Psoas muscle (tissue), 8 donors: ENCODE measurements around the gene CCNK. TPM values are rescaled to one million over a fixed set of nuclear protein-coding genes. Genes with fewer than 3 reads are reported as not detected.

Experiments
- ATAC-seq, 4 donors: fragments of 200-7000 bp; cut with Tn5 transposase; one replicate each; pipeline ENCODE4 v1.9.1; 2020; ENCODE audit warnings: moderate library complexity in 3 of 4, mild to moderate bottlenecking in 2 of 4
- DNase-seq, 2 donors: peaks; one replicate each; pipeline ENCODE4 v3.0.0-alpha.2; 2020
- H3K27ac ChIP-seq: fragments of 200-600 bp; one replicate; pipeline ENCODE4 v1.8.0; 2022
- H3K27me3 ChIP-seq, 3 donors: fragments of 200-600 bp in 1 of 3; one replicate each; pipeline versions ENCODE4 v1.6.1 to v1.8.0; 2013 to 2022; ENCODE audit warnings: low read length in 2 of 3, mild to moderate bottlenecking in 2 of 3, moderate library complexity in 1 of 3; ENCODE audit not compliant: insufficient read depth in 3 of 3
- H3K36me3 ChIP-seq, 2 donors: fragments of 200-600 bp in 1 of 2; one replicate each; pipeline versions ENCODE4 v1.6.1 to v1.8.0; 2013 to 2022; ENCODE audit warnings: low read depth in 1 of 2, mild to moderate bottlenecking in 1 of 2, moderate library complexity in 1 of 2; ENCODE audit not compliant: insufficient read depth in 1 of 2
- H3K4me1 ChIP-seq: fragments of 200-600 bp; one replicate; pipeline ENCODE4 v1.8.0; 2022
- H3K4me3 ChIP-seq: fragments of 200-600 bp; one replicate; pipeline ENCODE4 v1.8.0; 2022; ENCODE audit warnings: mild to moderate bottlenecking
- H3K9me3 ChIP-seq: fragments of 200-600 bp; one replicate; pipeline ENCODE4 v1.8.0; 2022
- WGBS, 3 donors: extraction: QIAGEN DNeasy Blood & Tissue Kit; methylation state at CpG; one replicate each; pipeline versions ENCODE4 v1.1.6 to v1.1.7; 2013; 5-methylcytosine and 5-hydroxymethylcytosine counted together
- intact Hi-C, 2 donors: fragments of 100-400 bp; cut with DNase I; formaldehyde crosslinking; loops; one replicate each; pipeline versions ENCODE4 v1.11.0 to v1.14.2; 2022
- polyA plus RNA-seq, 3 donors: library from polyadenylated mRNA; stranded (reverse); fragments of 200-250 nt; gene quantifications; one replicate each; pipeline ENCODE4 v1.2.3, GENCODE V29; 2013
- total RNA-seq, 4 donors: library from RNA; stranded (reverse); fragmentation: NEBNext Ultra II Directional in 2 of 4; extraction: Animal tissue kit (Norgen Biotek cat#: 25700) in 2 of 4; gene quantifications; one replicate each; pipeline versions ENCODE4 v1.2.1 to v1.2.4, GENCODE V29; 2021 to 2023
- TF ChIP-seq, protein P1 (sequence below): fragments of 200-600 bp; IDR thresholded peaks from one replicate; pipeline ENCODE4 v1.8.0; 2022; ENCODE audit warnings: antibody characterized with exemption
- donor health status: healthy with polysubstance abuse.
- donor health status: DM: no; HTN: no; CAD: no; lungs with moderate emphysema.
- donor health status: Bipolar disorder and iron deficiency.
- donor health status: healthy.
- donor health status: DM: yes; HTN: yes; CAD: no.
- donor health status: DM: no; HTN: no; CAD: no.
- donor health status: DM: no; HTN: no; CAD: no.
- donor health status: DM: yes; HTN: yes; CAD: no.

Gene CCNK
- total and polyA plus RNA-seq, 7 donors, result 17.6 to 53.2 (median 39.8) TPM

DNA sequence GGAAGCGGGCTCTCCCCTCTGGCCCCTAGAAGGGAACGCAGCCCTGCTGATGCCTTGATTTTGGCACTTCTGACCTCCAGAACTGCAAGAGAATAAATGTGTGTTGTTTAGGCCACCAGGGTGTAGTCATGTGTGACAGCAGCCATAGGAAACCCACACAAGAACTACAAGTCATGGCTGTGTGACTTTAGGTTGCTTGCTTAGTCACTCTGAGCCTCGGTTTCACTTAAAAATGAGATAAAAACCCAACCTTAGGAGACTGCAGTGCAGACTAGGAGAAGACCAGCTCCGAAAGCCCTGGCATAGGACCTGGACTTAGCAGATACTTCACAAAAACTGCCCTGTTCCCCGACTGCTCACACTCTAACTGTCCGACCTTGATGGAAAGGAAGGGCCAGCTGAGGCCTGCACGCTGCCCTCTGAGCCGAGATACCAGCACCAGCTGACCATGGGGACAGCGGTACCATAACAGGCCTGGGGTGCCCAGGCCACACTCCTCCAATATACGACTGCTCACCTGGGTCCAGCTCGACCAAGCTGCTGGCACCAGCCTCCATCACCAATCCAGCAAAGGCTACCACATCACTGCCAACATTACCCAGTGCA lies 69.3 kb downstream of the CCNK start:
- no peak for DNase-seq

DNA sequence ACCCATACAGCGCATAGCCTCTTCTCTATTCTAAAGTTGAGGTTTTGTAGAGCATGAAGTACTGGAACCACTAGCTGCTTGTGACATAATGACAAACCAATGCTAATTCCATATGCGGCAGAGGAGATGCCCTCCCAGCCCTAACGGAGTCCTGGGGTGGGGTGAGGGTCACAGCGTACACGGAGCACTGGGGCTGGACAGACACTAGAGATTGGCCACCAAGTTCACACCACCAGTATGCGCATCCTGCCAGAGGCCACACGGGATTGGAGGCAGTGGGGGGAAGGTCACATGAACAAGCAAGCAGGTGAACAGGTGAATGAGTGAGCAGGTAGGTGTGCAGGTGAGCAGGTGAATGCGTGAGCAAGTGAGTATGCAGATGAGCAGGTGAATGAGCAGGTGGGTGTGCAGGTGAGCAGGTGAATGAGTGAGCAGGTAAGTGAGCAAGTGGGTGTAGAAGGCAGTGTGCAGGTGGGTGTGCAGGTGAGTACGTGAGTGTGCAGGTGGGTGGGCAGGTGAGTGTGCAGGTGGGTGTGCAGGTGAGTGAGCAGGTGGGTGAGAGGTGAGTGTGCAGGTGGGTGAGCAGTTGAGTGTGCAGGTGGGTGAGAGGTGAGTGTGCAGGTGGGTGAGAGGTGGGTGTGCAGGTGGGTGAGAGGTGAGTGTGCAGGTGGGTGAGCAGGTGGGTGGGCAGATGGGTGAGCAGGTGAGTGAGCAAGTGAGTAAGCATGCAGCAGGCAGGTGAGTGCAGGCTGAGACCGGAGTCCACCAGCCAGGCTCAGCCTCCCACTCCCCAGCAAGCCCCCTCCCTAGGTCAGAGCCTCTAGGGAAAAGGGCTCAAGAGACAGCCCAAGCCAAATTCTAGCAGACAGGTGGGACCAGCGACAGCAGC lies 70.1 kb downstream of the CCNK start:
- no peak for ATAC-seq
- H3K36me3 ChIP-seq, result no peaks in the 10 kb centered on the region
- DNase-seq, result no peak
- TF ChIP-seq, protein P1, sequence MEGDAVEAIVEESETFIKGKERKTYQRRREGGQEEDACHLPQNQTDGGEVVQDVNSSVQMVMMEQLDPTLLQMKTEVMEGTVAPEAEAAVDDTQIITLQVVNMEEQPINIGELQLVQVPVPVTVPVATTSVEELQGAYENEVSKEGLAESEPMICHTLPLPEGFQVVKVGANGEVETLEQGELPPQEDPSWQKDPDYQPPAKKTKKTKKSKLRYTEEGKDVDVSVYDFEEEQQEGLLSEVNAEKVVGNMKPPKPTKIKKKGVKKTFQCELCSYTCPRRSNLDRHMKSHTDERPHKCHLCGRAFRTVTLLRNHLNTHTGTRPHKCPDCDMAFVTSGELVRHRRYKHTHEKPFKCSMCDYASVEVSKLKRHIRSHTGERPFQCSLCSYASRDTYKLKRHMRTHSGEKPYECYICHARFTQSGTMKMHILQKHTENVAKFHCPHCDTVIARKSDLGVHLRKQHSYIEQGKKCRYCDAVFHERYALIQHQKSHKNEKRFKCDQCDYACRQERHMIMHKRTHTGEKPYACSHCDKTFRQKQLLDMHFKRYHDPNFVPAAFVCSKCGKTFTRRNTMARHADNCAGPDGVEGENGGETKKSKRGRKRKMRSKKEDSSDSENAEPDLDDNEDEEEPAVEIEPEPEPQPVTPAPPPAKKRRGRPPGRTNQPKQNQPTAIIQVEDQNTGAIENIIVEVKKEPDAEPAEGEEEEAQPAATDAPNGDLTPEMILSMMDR, result no peak
- H3K27ac ChIP-seq, result no peak overlapping the region
- 54 to 78% (median 73%) methylated on average over 11 of the region's 11 CpGs for WGBS, 3 donors
- no peak overlapping the region for H3K4me3 ChIP-seq
- H3K27me3 ChIP-seq, result no peaks in the 10 kb centered on the region
- intact Hi-C loops, result no loop called here
- H3K4me1 ChIP-seq, result no peaks in the 10 kb centered on the region
- no peaks in the 10 kb centered on the region for H3K9me3 ChIP-seq

More for the DNA sequence above, 69.3 kb downstream of the CCNK start:
- Histone ChIP-seq H3K27me3 (no peaks in the 10 kb centered on the region), H3K27ac (no peak overlapping the region), H3K4me3 (no peak overlapping the region), H3K36me3 (no peaks in the 10 kb centered on the region), H3K4me1 (no peaks in the 10 kb centered on the region), H3K9me3 (no peaks in the 10 kb centered on the region)
- 94 to 96% (median 94%) methylated on average over 11 of the region's 11 CpGs for WGBS, 3 donors
- intact Hi-C loops, result no loop called here
- no peak for ATAC-seq
- TF ChIP-seq, protein P1, result no peak

DNA sequence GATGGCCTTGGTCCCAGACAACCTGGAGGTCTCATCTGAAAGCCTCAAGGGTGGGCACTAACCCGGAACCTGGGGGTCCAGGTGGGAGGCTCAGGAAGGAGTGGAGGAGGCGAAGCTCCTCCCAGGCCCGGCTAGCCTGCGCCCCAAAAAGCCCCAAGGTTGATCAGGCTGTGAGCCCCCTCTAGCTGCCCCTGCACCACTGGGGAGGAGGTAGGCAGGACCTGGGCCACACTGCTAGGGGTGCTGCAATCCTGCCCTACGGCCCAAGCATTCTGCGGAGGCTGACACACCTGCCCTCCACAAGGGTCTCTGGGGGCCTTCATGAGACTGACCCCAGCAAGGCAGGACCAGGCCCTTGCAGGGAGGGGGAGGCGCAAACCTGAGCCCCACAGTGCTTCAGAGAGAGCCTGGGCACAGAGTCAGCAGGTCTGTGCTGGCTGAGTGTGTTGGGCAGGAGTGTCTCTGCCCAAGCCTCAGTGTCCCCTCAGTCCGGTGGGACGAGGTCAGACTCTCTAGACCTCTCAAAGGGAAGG lies 70.9 kb downstream of the CCNK start:
- no peaks in the 10 kb centered on the region for H3K36me3 ChIP-seq
- 76 to 89% (median 85%) methylated on average over 8 to 9 of the region's 9 CpGs for whole genome bisulfite sequencing, 3 donors
- H3K4me3 ChIP-seq, result no peak overlapping the region
- ATAC-seq (peak in 1 of 4 donors; percentile 16), DNase-seq (no peak)
- no peak overlapping the region for H3K27ac ChIP-seq
- H3K9me3 ChIP-seq, result no peaks in the 10 kb centered on the region
- intact Hi-C loops, result no loop called here
- TF ChIP-seq, protein P1, result no peak
- H3K27me3 ChIP-seq, result no peaks in the 10 kb centered on the region
- no peaks in the 10 kb centered on the region for H3K4me1 ChIP-seq

DNA sequence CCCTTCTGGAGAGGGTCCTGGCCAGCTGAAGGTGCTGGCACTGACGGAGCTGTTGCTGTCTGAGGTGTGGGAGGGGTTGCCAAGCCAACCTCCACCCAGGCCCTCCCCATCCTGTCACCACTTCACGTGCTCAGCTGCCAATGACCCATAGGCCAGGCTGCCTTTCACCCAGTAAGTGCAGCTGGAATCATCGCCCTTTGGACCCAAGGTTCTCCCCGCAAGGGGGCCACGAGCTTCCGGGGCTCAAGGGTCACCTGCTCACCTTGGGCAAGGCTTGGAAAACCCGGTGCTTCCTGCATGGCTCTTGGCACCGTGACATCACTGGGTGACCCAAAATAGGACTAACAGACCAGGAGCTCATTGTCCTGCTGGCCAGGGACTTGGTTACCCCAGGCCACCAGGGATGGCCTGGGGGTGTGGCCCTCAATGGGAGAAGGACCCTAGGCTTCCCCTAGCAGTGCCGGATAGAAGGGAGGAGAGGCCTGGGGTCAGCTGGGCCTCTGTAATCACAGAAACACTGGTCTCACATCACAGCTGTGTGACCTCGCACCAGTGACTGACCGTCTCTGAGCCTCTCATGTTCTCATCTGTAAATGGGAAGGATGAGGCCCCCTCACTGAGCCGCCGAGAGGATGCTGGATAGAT lies 71.5 kb downstream of the CCNK start:
- no peak for ATAC-seq
- no peak for DNase-seq
- H3K27me3 ChIP-seq, result no peaks in the 10 kb centered on the region

More for the DNA sequence above, 71.5 kb downstream of the CCNK start:
- Histone ChIP-seq H3K27ac (no peak overlapping the region), H3K4me3 (no peak overlapping the region), H3K9me3 (no peaks in the 10 kb centered on the region), H3K4me1 (no peaks in the 10 kb centered on the region), H3K36me3 (no peaks in the 10 kb centered on the region)
- TF ChIP-seq, protein P1, result no peak
- WGBS, 3 donors, result 65 to 80% (median 74%) methylated on average over 13 of the region's 13 CpGs
- intact Hi-C loops, result no loop called here
